OCI-M1 (cell line): ENCODE results near the gene LTA4H.

ENCODE experiments used
- DNase-seq: peaks from one replicate; lab custom pipeline; 2025; lab: John Stamatoyannopoulos, UW

The LTA4H gene

GRCh38 chr12:95956557-95957145 is 78.7 kb downstream of the LTA4H start:
- DNase-seq: no peak

DNA sequence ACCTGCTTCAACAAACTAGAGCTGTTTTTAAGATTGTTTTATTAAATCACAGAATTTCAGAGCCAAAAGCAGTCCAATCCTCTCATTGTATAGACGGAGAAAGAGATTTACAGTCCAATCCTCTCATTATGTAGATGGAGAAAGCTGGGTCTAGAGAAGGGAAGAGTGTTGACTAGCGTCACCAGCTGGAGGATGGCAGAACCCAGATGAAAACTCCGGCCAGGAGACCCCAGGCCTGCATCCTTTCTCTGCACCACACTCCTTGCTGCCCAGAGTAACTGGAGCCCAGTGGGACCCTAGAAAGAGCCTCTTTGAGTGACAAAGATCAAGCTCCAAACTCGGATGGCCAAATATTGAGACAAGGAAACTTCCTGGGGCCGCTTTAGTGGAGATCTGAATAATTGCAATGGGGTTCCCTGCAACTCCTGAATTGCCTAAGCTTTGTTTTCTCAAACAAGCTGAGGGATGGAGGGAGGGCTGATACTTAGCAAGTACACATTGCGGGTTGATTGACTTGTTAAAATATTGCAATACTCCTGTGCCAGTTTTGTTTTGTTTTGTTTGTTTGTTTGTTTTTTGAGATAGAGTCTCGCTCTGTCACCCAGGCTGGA is 79.7 kb downstream of the LTA4H start:
- no peak for DNase-seq

DNA sequence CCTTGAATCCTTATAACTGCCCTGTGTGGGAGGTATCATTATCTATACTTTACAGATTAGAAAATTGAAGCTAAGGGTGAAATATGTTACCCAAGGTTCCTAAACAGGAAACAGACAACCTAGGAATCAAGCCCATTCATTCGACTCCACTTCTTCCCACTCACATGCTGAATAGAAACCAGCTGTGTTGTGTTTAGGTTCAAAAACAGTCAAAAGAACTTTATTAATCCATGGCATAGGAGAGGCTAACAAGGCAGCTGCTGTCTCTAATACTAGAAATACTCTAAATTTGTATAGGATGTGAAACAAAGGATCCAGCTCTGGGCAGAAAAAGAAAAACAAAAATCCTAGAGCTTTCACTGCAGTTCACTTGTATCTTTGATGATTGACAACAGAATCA is 82.4 kb downstream of the LTA4H start:
- peak; percentile 24 for DNase-seq

GRCh38 chr12:95951515-95951914 is 83.9 kb downstream of the LTA4H start:
- DNase-seq: peak; percentile 37
